Skeletal muscle tissue (tissue), 4 donors: Measurements from ENCODE around the gene ADGRF1. TPM values are rescaled to one million over a fixed set of nuclear protein-coding genes. Genes with fewer than 3 reads are reported as not detected.
"Not testable (repeated sequence)": the region's sequence is repeated elsewhere in the genome, so short reads cannot be mapped to it uniquely, and the experiment has no call there.

Experiments
- H3K27ac ChIP-seq: one replicate; pipeline ENCODE4 v1.7.0; 2013; ENCODE audit warnings: mild to moderate bottlenecking, low read depth, low read length, inconsistent platforms
- H3K27me3 ChIP-seq, 3 donors: one replicate each; pipeline ENCODE4 v1.7.0; 2013; ENCODE audit warnings: low read length in 3 of 3; ENCODE audit not compliant: control insufficient read depth in 3 of 3, insufficient read depth in 3 of 3
- H3K36me3 ChIP-seq, 3 donors: one replicate each; pipeline ENCODE4 v1.7.0; 2013; ENCODE audit warnings: low read length in 3 of 3; ENCODE audit not compliant: control insufficient read depth in 3 of 3, insufficient read depth in 3 of 3
- H3K4me1 ChIP-seq, 3 donors: one replicate each; pipeline ENCODE4 v1.7.0; 2013; ENCODE audit warnings: low read length in 3 of 3, mild to moderate bottlenecking in 3 of 3; ENCODE audit not compliant: control insufficient read depth in 3 of 3, insufficient read depth in 3 of 3
- H3K4me3 ChIP-seq, 3 donors: one replicate each; pipeline ENCODE4 v1.7.0; 2013; ENCODE audit warnings: low read length in 3 of 3
- H3K9ac ChIP-seq, 3 donors: one replicate each; pipeline ENCODE4 v1.7.0; 2013; ENCODE audit warnings: low read length in 3 of 3, mild to moderate bottlenecking in 3 of 3, moderate library complexity in 2 of 3, low read depth in 1 of 3
- H3K9me3 ChIP-seq, 3 donors: one replicate each; pipeline ENCODE4 v1.7.0; 2013; ENCODE audit warnings: low read length in 3 of 3; ENCODE audit not compliant: control insufficient read depth in 3 of 3
- total RNA-seq: library from RNA; depleted of rRNA; stranded (reverse); fragments of >200 nt; gene quantifications from one replicate; pipeline ENCODE4 v1.2.3, GENCODE V29; 2014
- donor health status: Osteomylitis.

ADGRF1 gene
- total RNA-seq, 1 donor from 2014 or later: not detected

- Histone ChIP-seq H3K4me1 (no peaks in the 10 kb centered on the region), H3K27me3 (peaks cover 0 to 5% (median 2%) of the 10 kb centered on the region in 3 donors), H3K4me3 (no peak overlapping the region), H3K27ac (no peak overlapping the region), H3K36me3 (no peaks in the 10 kb centered on the region), H3K9ac (no peak overlapping the region), H3K9me3 (no peaks in the 10 kb centered on the region)
Measured at GRCh38 chr6:47007657-47008396, 34.3 kb downstream of the ADGRF1 start.

GRCh38 chr6:47005486-47005885, 36.6 kb downstream of the ADGRF1 start:
- H3K27ac ChIP-seq: no peak overlapping the region

GRCh38 chr6:47004463-47004862, 37.7 kb downstream of the ADGRF1 start:
- peaks cover 0 to 2% (median 0%) of the 10 kb centered on the region in 3 donors for H3K27me3 ChIP-seq
- H3K4me1 ChIP-seq: no peaks in the 10 kb centered on the region
- H3K9me3 ChIP-seq: no peaks in the 10 kb centered on the region
- H3K36me3 ChIP-seq: no peaks in the 10 kb centered on the region
- H3K27ac ChIP-seq: no peak overlapping the region
- no peak overlapping the region for H3K9ac ChIP-seq
- no peak overlapping the region for H3K4me3 ChIP-seq

More at GRCh38 chr6:47005486-47005885, 36.6 kb downstream of the ADGRF1 start:
- no peaks in the 10 kb centered on the region for H3K36me3 ChIP-seq
- no peak overlapping the region for H3K9ac ChIP-seq
- H3K4me1 ChIP-seq: no peaks in the 10 kb centered on the region
- H3K4me3 ChIP-seq: no peak overlapping the region
- H3K27me3 ChIP-seq: peaks cover 0 to 4% (median 0%) of the 10 kb centered on the region in 3 donors
- no peaks in the 10 kb centered on the region for H3K9me3 ChIP-seq

DNA sequence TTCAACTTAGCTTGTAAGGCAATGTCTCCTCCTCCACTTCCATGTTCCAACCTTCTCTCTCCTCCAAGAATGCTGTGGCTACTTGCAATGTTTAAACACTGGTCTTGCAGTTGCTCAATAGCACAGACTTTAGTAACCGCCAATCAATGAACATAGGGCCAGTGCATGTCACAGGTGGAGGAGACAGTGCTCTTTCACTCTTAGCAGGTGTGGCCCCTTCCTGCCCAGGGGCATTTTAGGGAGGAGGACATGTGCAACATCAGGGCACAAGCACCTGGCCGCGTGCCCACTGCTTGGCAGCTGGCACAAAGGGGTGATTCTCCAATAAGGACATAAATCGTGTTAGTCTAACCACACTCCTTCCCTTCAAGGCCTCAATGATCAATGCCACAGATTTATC, 41.3 kb downstream of the ADGRF1 start:
- H3K9me3 ChIP-seq: no peaks in the 10 kb centered on the region
- H3K27ac ChIP-seq: no peak overlapping the region
- no peak overlapping the region for H3K9ac ChIP-seq
- no peaks in the 10 kb centered on the region for H3K4me1 ChIP-seq
- H3K36me3 ChIP-seq: no peaks in the 10 kb centered on the region
- no peak overlapping the region for H3K4me3 ChIP-seq
- peaks cover 0 to 2% (median 0%) of the 10 kb centered on the region in 3 donors for H3K27me3 ChIP-seq

- Histone ChIP-seq H3K4me1 (no peaks in the 10 kb centered on the region), H3K4me3 (no peak overlapping the region), H3K27me3 (peaks cover 0 to 2% (median 0%) of the 10 kb centered on the region in 3 donors), H3K9me3 (no peaks in the 10 kb centered on the region), H3K9ac (no peak overlapping the region), H3K27ac (no peak overlapping the region), H3K36me3 (no peaks in the 10 kb centered on the region)
Measured at GRCh38 chr6:46998436-46999017, 43.6 kb downstream of the ADGRF1 start.

GRCh38 chr6:46997646-46998045, 44.5 kb downstream of the ADGRF1 start:
- no peaks in the 10 kb centered on the region for H3K4me1 ChIP-seq
- H3K27ac ChIP-seq: no peak overlapping the region
- H3K4me3 ChIP-seq: no peak overlapping the region
- H3K27me3 ChIP-seq: peaks cover 0 to 2% (median 0%) of the 10 kb centered on the region in 3 donors
- H3K9me3 ChIP-seq: no peaks in the 10 kb centered on the region
- no peaks in the 10 kb centered on the region for H3K36me3 ChIP-seq
- H3K9ac ChIP-seq: no peak overlapping the region

- Histone ChIP-seq H3K9me3 (no peaks in the 10 kb centered on the region), H3K4me3 (no peak overlapping the region), H3K4me1 (no peaks in the 10 kb centered on the region)
Measured at GRCh38 chr6:46996860-46997641, 45.1 kb downstream of the ADGRF1 start.

GRCh38 chr6:46994933-46995332, 47.2 kb downstream of the ADGRF1 start:
- Histone ChIP-seq H3K9me3 (no peaks in the 10 kb centered on the region), H3K27ac (no peak overlapping the region), H3K4me1 (peaks cover 5 to 7% (median 5%) of the 10 kb centered on the region in 3 donors), H3K9ac (no peak overlapping the region), H3K36me3 (no peaks in the 10 kb centered on the region), H3K4me3 (no peak overlapping the region), H3K27me3 (no peaks in the 10 kb centered on the region)

More at GRCh38 chr6:46996860-46997641, 45.1 kb downstream of the ADGRF1 start:
- no peak overlapping the region for H3K27ac ChIP-seq
- H3K9ac ChIP-seq: no peak overlapping the region
- peaks cover 0 to 2% (median 0%) of the 10 kb centered on the region in 3 donors for H3K27me3 ChIP-seq
- H3K36me3 ChIP-seq: no peaks in the 10 kb centered on the region

DNA sequence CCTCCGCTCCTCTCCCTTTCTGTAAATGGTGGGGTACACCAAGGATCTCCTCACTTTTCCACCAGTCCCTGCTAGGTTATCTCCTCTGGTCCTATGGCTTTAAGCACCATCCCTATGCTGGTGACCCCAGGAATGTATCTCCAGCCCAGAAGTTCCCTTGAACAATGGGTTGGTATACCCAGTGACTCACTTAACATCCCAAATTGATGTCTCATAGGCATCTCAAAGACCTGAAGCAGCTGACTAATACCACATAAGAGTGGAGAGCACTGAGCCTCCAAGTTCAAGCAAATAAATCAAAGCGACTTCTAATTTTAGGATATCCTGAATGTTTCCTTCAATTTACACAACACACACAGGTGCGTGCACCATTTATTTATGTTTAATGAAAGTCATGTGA, 48.3 kb downstream of the ADGRF1 start:
- H3K4me1 ChIP-seq: peaks cover 11 to 13% (median 12%) of the 10 kb centered on the region in 3 donors
- H3K27me3 ChIP-seq: no peaks in the 10 kb centered on the region
- H3K4me3 ChIP-seq: no peak overlapping the region
- H3K9me3 ChIP-seq: no peaks in the 10 kb centered on the region
- H3K9ac ChIP-seq: no peak overlapping the region
- no peak overlapping the region for H3K27ac ChIP-seq
- no peaks in the 10 kb centered on the region for H3K36me3 ChIP-seq

DNA sequence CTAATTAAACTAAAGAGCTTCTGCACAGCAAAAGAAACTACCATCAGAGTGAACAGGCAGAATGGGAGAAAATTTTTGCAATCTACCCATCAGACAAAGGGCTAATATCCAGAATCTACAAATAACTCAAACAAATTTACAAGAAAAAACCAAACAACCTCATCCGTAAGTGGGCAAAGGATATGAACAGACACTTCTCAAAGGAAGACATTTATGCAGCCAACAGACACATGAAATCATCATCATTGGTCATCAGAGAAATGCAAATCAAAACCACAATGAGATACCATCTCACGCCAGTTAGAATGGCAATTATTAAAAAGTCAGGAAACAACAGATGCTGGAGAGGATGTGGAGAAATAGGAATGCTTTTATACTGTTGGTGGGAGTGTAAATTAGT, 49.7 kb downstream of the ADGRF1 start:
- not testable (repeated sequence) for H3K4me3 ChIP-seq, H3K27me3 ChIP-seq, H3K36me3 ChIP-seq, H3K9me3 ChIP-seq, H3K27ac ChIP-seq, H3K9ac ChIP-seq
- peaks cover 11 to 14% (median 12%) of the 10 kb centered on the region in 3 donors for H3K4me1 ChIP-seq
